Astrocyte (in vitro differentiated cells and primary cell): ENCODE measurements around the gene HOXB1. TPM values are rescaled to one million over a fixed set of nuclear protein-coding genes. Genes with fewer than 3 reads are reported as not detected.

ENCODE experiments used
- DNase-seq: peaks from one replicate; pipeline ENCODE4 v3.0.0-alpha.2; 2010; ENCODE audit warnings: low read depth
- FAIRE-seq: peaks from 2 replicates; lab custom pipeline; 2011; peaks lifted over from hg19 to GRCh38; lab: Jason Lieb, UNC
- H2AFZ ChIP-seq: 2 replicates; pipeline ENCODE4 v1.6.0; 2012; ENCODE audit warnings: low read depth, low read length, inconsistent platforms
- H3K27ac ChIP-seq: 2 replicates; pipeline ENCODE4 v1.5.1; 2011; ENCODE audit warnings: low read depth, low read length, inconsistent platforms
- H3K27me3 ChIP-seq: 2 replicates; pipeline ENCODE4 v1.6.0; 2011; ENCODE audit warnings: low read length, inconsistent platforms; ENCODE audit not compliant: insufficient read depth
- H3K36me3 ChIP-seq: 2 replicates; pipeline ENCODE4 v1.5.1; 2011; ENCODE audit warnings: low read length, inconsistent platforms; ENCODE audit not compliant: insufficient read depth
- H3K4me1 ChIP-seq: 2 replicates; pipeline ENCODE4 v1.5.1; 2011; ENCODE audit warnings: low read length, inconsistent platforms; ENCODE audit not compliant: insufficient read depth
- H3K4me2 ChIP-seq: 2 replicates; pipeline ENCODE4 v1.6.0; 2012; ENCODE audit warnings: low read length, inconsistent platforms
- H3K4me3 ChIP-seq: 2 replicates; pipeline ENCODE4 v1.5.1; 2011; ENCODE audit warnings: low read depth, mild to moderate bottlenecking, low read length, inconsistent platforms; ENCODE audit not compliant: insufficient read depth
- H3K79me2 ChIP-seq: 2 replicates; pipeline ENCODE4 v1.6.0; 2012; ENCODE audit warnings: mild to moderate bottlenecking, low read length, inconsistent platforms; ENCODE audit not compliant: insufficient read depth
- H3K9ac ChIP-seq: 2 replicates; pipeline ENCODE4 v1.6.0; 2012; ENCODE audit warnings: mild to moderate bottlenecking, low read length, inconsistent platforms
- H3K9me3 ChIP-seq: 2 replicates; pipeline ENCODE4 v1.5.1; 2012; ENCODE audit warnings: low read depth, mild to moderate bottlenecking, low read length, inconsistent platforms; ENCODE audit not compliant: insufficient read depth
- H4K20me1 ChIP-seq: 2 replicates; pipeline ENCODE4 v1.6.0; 2012; ENCODE audit warnings: low read length, inconsistent platforms; ENCODE audit not compliant: insufficient read depth
- H3K27ac Mint-ChIP-seq: one replicate; pipeline ENCODE4 v1.8.0; 2021; ENCODE audit warnings: mild to moderate bottlenecking, mixed read lengths; ENCODE audit not compliant: unreplicated experiment
- H3K27me3 Mint-ChIP-seq: one replicate; pipeline ENCODE4 v1.8.0; 2021; ENCODE audit warnings: low read depth, mixed read lengths; ENCODE audit not compliant: unreplicated experiment
- H3K36me3 Mint-ChIP-seq: one replicate; pipeline ENCODE4 v1.8.0; 2021; ENCODE audit warnings: low read depth, mixed read lengths; ENCODE audit not compliant: unreplicated experiment
- H3K4me1 Mint-ChIP-seq: one replicate; pipeline ENCODE4 v1.8.0; 2021; ENCODE audit warnings: low read depth, mixed read lengths; ENCODE audit not compliant: unreplicated experiment
- H3K4me3 Mint-ChIP-seq: one replicate; pipeline ENCODE4 v1.8.0; 2021; ENCODE audit warnings: mild to moderate bottlenecking, moderate library complexity, mixed read lengths; ENCODE audit not compliant: unreplicated experiment
- H3K9me3 Mint-ChIP-seq: one replicate; pipeline ENCODE4 v1.8.0; 2021; ENCODE audit warnings: mild to moderate bottlenecking, mixed read lengths; ENCODE audit not compliant: unreplicated experiment
- CTCF ChIP-seq: IDR thresholded peaks from 2 replicates; pipeline ENCODE4 v1.5.1; 2011; ENCODE audit warnings: low read depth, mild to moderate bottlenecking, inconsistent platforms, low read length, moderate library complexity; ENCODE audit not compliant: insufficient read depth
- EZH2 ChIP-seq: IDR thresholded peaks from 2 replicates; pipeline ENCODE4 v1.6.1; 2012; ENCODE audit warnings: mild to moderate bottlenecking, low read length, inconsistent platforms; ENCODE audit not compliant: insufficient read depth
- total RNA-seq: library from RNA; stranded (reverse); gene quantifications from 2 replicates; pipeline ENCODE4 v1.2.1, GENCODE V29; 2021

Gene HOXB1
- total RNA-seq, 1 donor from 2014 or later: not detected

GRCh38 chr17:48556576-48557401, 26.0 kb upstream of the HOXB1 start:
- Histone ChIP-seq H3K9me3 (no peaks in the 10 kb centered on the region), H3K27ac (peak overlapping the region; percentile 80), H3K4me3 (peak overlapping the region; percentile 21), H4K20me1 (peaks cover 6% of the 10 kb centered on the region), H3K4me2 (peak overlapping the region; percentile 88), H2AFZ (no peak overlapping the region), H3K79me2 (peaks cover 94% of the 10 kb centered on the region), H3K27me3 (peaks cover 72% of the 10 kb centered on the region), H3K4me1 (peaks cover 53% of the 10 kb centered on the region), H3K36me3 (no peaks in the 10 kb centered on the region), H3K9ac (peak overlapping the region; percentile 83)
- H3K27me3 Mint-ChIP-seq: peaks cover 93% of the 10 kb centered on the region
- no peak for FAIRE-seq
- H3K4me3 Mint-ChIP-seq: no peak overlapping the region
- TF ChIP-seq EZH2 (no peak), CTCF (no peak)
- H3K36me3 Mint-ChIP-seq: peaks cover 5% of the 10 kb centered on the region
- no peak overlapping the region for H3K27ac Mint-ChIP-seq
- DNase-seq: no peak
- H3K4me1 Mint-ChIP-seq: peaks cover 2% of the 10 kb centered on the region
- H3K9me3 Mint-ChIP-seq: peaks cover 18% of the 10 kb centered on the region

- FAIRE-seq: no peak
These were observed 25.4 kb upstream of the HOXB1 start for GRCh38 chr17:48556229-48556575.

More at GRCh38 chr17:48556229-48556575, 25.4 kb upstream of the HOXB1 start:
- DNase-seq: no peak
- peaks cover 93% of the 10 kb centered on the region for H3K27me3 Mint-ChIP-seq
- H3K4me3 Mint-ChIP-seq: no peak overlapping the region
- H3K27ac Mint-ChIP-seq: no peak overlapping the region
- no peak overlapping the region for H2AFZ ChIP-seq
- peaks cover 5% of the 10 kb centered on the region for H3K36me3 Mint-ChIP-seq
- peaks cover 92% of the 10 kb centered on the region for H3K79me2 ChIP-seq
- H3K4me1 ChIP-seq: peaks cover 47% of the 10 kb centered on the region
- H3K9me3 Mint-ChIP-seq: peaks cover 18% of the 10 kb centered on the region
- peak overlapping the region; percentile 83 for H3K9ac ChIP-seq
- H3K9me3 ChIP-seq: no peaks in the 10 kb centered on the region
- TF ChIP-seq CTCF (no peak), EZH2 (peak; percentile 42)
- peak overlapping the region; percentile 44 for H3K4me3 ChIP-seq
- H3K4me1 Mint-ChIP-seq: peaks cover 2% of the 10 kb centered on the region
- H3K27me3 ChIP-seq: peaks cover 70% of the 10 kb centered on the region
- H3K4me2 ChIP-seq: peak overlapping the region; percentile 88
- no peaks in the 10 kb centered on the region for H3K36me3 ChIP-seq
- peaks cover under 1% of the 10 kb centered on the region for H4K20me1 ChIP-seq
- peak overlapping the region; percentile 80 for H3K27ac ChIP-seq
